Measurements from ENCODE around the gene ALOX15.

ALOX15 gene

GRCh38 chr17:4635823-4636375 lies 5.6 kb downstream of the ALOX15 start:
- H3K27me3 ChIP-seq (ENCODE audit: insufficient read depth, low read length, poor library complexity): peaks cover 24% of the 10 kb centered on the region
- no peaks in the 10 kb centered on the region for H3K4me1 ChIP-seq (ENCODE audit: insufficient read depth, low read length)
- H3K4me2 ChIP-seq (ENCODE audit: insufficient read depth, low read length): no peak overlapping the region
- no peak for ATAC-seq (ENCODE audit: insufficient read depth, low read depth)
- no peak overlapping the region for H3K9ac ChIP-seq (ENCODE audit: low read depth, low read length)
- H2AFZ ChIP-seq (ENCODE audit: low read depth, low read length): no peak overlapping the region
- H4K20me1 ChIP-seq (ENCODE audit: insufficient read depth, low read length): peaks cover 3% of the 10 kb centered on the region; the same call in 1 of the 2 replicates
- no peaks in the 10 kb centered on the region for H3K36me3 ChIP-seq (ENCODE audit: insufficient read depth, low read length)
- no peak for DNase-seq
- TF ChIP-seq CTCF (IDR thresholded peaks at IDR 0.05; ENCODE audit: borderline replicate concordance, extremely low read depth, low read length, poor library complexity, severe bottlenecking) (no peak), EZH2 (IDR thresholded peaks at IDR 0.05; ENCODE audit: borderline replicate concordance, low read depth, low read length, severe bottlenecking) (no peak)
- no peaks in the 10 kb centered on the region for H3K79me2 ChIP-seq (ENCODE audit: insufficient read depth, low read length)
- H3K27ac ChIP-seq (ENCODE audit: low read length): no peak overlapping the region
- H3K9me3 ChIP-seq (ENCODE audit: insufficient read depth, low read length, severe bottlenecking): no peaks in the 10 kb centered on the region
- H3K4me3 ChIP-seq (ENCODE audit: low read depth in 1 of 2, low read length in 2 of 2): no peak overlapping the region

- Histone ChIP-seq H3K79me2 (ENCODE audit: insufficient read depth, low read length) (no peaks in the 10 kb centered on the region), H4K20me1 (ENCODE audit: insufficient read depth, low read length) (peaks cover 3% of the 10 kb centered on the region; the same call in 1 of the 2 replicates), H2AFZ (ENCODE audit: low read depth, low read length) (no peak overlapping the region), H3K9ac (ENCODE audit: low read depth, low read length) (no peak overlapping the region), H3K4me3 (ENCODE audit: low read depth in 1 of 2, low read length in 2 of 2) (no peak overlapping the region), H3K36me3 (ENCODE audit: insufficient read depth, low read length) (no peaks in the 10 kb centered on the region), H3K27ac (ENCODE audit: low read length) (no peak overlapping the region), H3K4me1 (ENCODE audit: insufficient read depth, low read length) (no peaks in the 10 kb centered on the region), H3K9me3 (ENCODE audit: insufficient read depth, low read length, severe bottlenecking) (no peaks in the 10 kb centered on the region), H3K4me2 (ENCODE audit: insufficient read depth, low read length) (no peak overlapping the region), H3K27me3 (ENCODE audit: insufficient read depth, low read length, poor library complexity) (peaks cover 24% of the 10 kb centered on the region)
- TF ChIP-seq EZH2 (IDR thresholded peaks at IDR 0.05; ENCODE audit: borderline replicate concordance, low read depth, low read length, severe bottlenecking): no peak
- no peak for TF ChIP-seq CTCF (IDR thresholded peaks at IDR 0.05; ENCODE audit: borderline replicate concordance, extremely low read depth, low read length, poor library complexity, severe bottlenecking)
- DNase-seq (no peak), ATAC-seq (ENCODE audit: insufficient read depth, low read depth) (no peak)
Measured at GRCh38 chr17:4634976-4635375, 6.5 kb downstream of the ALOX15 start.

GRCh38 chr17:4633643-4634042 lies 7.8 kb downstream of the ALOX15 start:
- H3K9me3 ChIP-seq (ENCODE audit: insufficient read depth, low read length, severe bottlenecking): no peaks in the 10 kb centered on the region
- DNase-seq (no peak), ATAC-seq (ENCODE audit: insufficient read depth, low read depth) (no peak)
- peaks cover 3% of the 10 kb centered on the region; the same call in 1 of the 2 replicates for H4K20me1 ChIP-seq (ENCODE audit: insufficient read depth, low read length)
- no peaks in the 10 kb centered on the region for H3K36me3 ChIP-seq (ENCODE audit: insufficient read depth, low read length)
- H3K27me3 ChIP-seq (ENCODE audit: insufficient read depth, low read length, poor library complexity): peaks cover 24% of the 10 kb centered on the region
- no peaks in the 10 kb centered on the region for H3K79me2 ChIP-seq (ENCODE audit: insufficient read depth, low read length)
- TF ChIP-seq CTCF (IDR thresholded peaks at IDR 0.05; ENCODE audit: borderline replicate concordance, extremely low read depth, low read length, poor library complexity, severe bottlenecking): no peak
- TF ChIP-seq EZH2 (IDR thresholded peaks at IDR 0.05; ENCODE audit: borderline replicate concordance, low read depth, low read length, severe bottlenecking): no peak
- no peak overlapping the region for H3K9ac ChIP-seq (ENCODE audit: low read depth, low read length)
- no peak overlapping the region for H2AFZ ChIP-seq (ENCODE audit: low read depth, low read length)
- no peak overlapping the region for H3K4me3 ChIP-seq (ENCODE audit: low read depth in 1 of 2, low read length in 2 of 2)
- H3K4me2 ChIP-seq (ENCODE audit: insufficient read depth, low read length): no peak overlapping the region
- H3K4me1 ChIP-seq (ENCODE audit: insufficient read depth, low read length): no peaks in the 10 kb centered on the region
- no peak overlapping the region for H3K27ac ChIP-seq (ENCODE audit: low read length)
